Measurements from ENCODE around the gene PHKG2.

Gene PHKG2

GRCh38 chr16:30785126-30786106 is 37.2 kb downstream of the PHKG2 start:
- no peaks in the 10 kb centered on the region for H3K27me3 ChIP-seq (ENCODE audit: control insufficient read depth in 1 of 2, insufficient read depth in 2 of 2, low read length in 2 of 2)
- peak overlapping the region; percentile 55 to 64 for H3K9ac ChIP-seq (ENCODE audit: low read length in 2 of 2)
- H3K9me3 ChIP-seq (ENCODE audit: control insufficient read depth in 2 of 2, low read length in 2 of 2): no peaks in the 10 kb centered on the region
- H3K36me3 ChIP-seq (ENCODE audit: control insufficient read depth in 2 of 2, insufficient read depth in 2 of 2, low read length in 2 of 2): peaks cover 13 to 26% of the 10 kb centered on the region in 2 donors
- peaks cover 19% of the 10 kb centered on the region for H3K4me1 ChIP-seq (ENCODE audit: control insufficient read depth, insufficient read depth, low read length)
- no peak overlapping the region for H3K27ac ChIP-seq (ENCODE audit: low read length)
- H3K4me3 ChIP-seq (ENCODE audit: low read length in 2 of 2): peak overlapping the region; percentile 72 to 91

- H3K9me3 ChIP-seq (ENCODE audit: control insufficient read depth in 2 of 2, low read length in 2 of 2): no peaks in the 10 kb centered on the region
- H3K27ac ChIP-seq (ENCODE audit: low read length): peak overlapping the region; percentile 24
- peak overlapping the region; percentile 91 to 96 for H3K4me3 ChIP-seq (ENCODE audit: low read length in 2 of 2)
- no peaks in the 10 kb centered on the region for H3K27me3 ChIP-seq (ENCODE audit: control insufficient read depth in 1 of 2, insufficient read depth in 2 of 2, low read length in 2 of 2)
- peaks cover 10 to 22% of the 10 kb centered on the region in 2 donors for H3K36me3 ChIP-seq (ENCODE audit: control insufficient read depth in 2 of 2, insufficient read depth in 2 of 2, low read length in 2 of 2)
- H3K9ac ChIP-seq (ENCODE audit: low read length in 2 of 2): peak overlapping the region; percentile 55 to 90
- peaks cover 19% of the 10 kb centered on the region for H3K4me1 ChIP-seq (ENCODE audit: control insufficient read depth, insufficient read depth, low read length)
These were observed 38.1 kb downstream of the PHKG2 start for GRCh38 chr16:30786115-30786935.

- Histone ChIP-seq H3K9ac (ENCODE audit: low read length in 2 of 2) (peak within 1 kb of the TSS; percentile 86 to 90), H3K36me3 (ENCODE audit: control insufficient read depth in 2 of 2, insufficient read depth in 2 of 2, low read length in 2 of 2) (peaks cover 7 to 15% of the 10 kb centered on the region in 2 donors), H3K27me3 (ENCODE audit: control insufficient read depth in 1 of 2, insufficient read depth in 2 of 2, low read length in 2 of 2) (no peaks in the 10 kb centered on the region), H3K9me3 (ENCODE audit: control insufficient read depth in 2 of 2, low read length in 2 of 2) (no peaks in the 10 kb centered on the region), H3K4me3 (ENCODE audit: low read length in 2 of 2) (peak within 1 kb of the TSS; percentile 91 to 96), H3K4me1 (ENCODE audit: control insufficient read depth, insufficient read depth, low read length) (peaks cover 19% of the 10 kb centered on the region), H3K27ac (ENCODE audit: low read length) (peak within 1 kb of the TSS; percentile 71)
These were observed 38.8 kb downstream of the PHKG2 start, which contains the start of gene ZNF629 for GRCh38 chr16:30786936-30787612. ZNF629 (minus strand) TSS chr16:30787205; CDS start chr16:30784482, 2,723 bp downstream.

- peaks cover 19% of the 10 kb centered on the region for H3K4me1 ChIP-seq (ENCODE audit: control insufficient read depth, insufficient read depth, low read length)
- H3K9me3 ChIP-seq (ENCODE audit: control insufficient read depth in 2 of 2, low read length in 2 of 2): no peaks in the 10 kb centered on the region
- H3K4me3 ChIP-seq (ENCODE audit: low read length in 2 of 2): peak overlapping the region; percentile 91 to 96
- H3K36me3 ChIP-seq (ENCODE audit: control insufficient read depth in 2 of 2, insufficient read depth in 2 of 2, low read length in 2 of 2): peaks cover 6 to 9% of the 10 kb centered on the region in 2 donors
- peak overlapping the region; percentile 86 to 90 for H3K9ac ChIP-seq (ENCODE audit: low read length in 2 of 2)
- H3K27ac ChIP-seq (ENCODE audit: low read length): peak overlapping the region; percentile 71
- no peaks in the 10 kb centered on the region for H3K27me3 ChIP-seq (ENCODE audit: control insufficient read depth in 1 of 2, insufficient read depth in 2 of 2, low read length in 2 of 2)
These were observed 39.6 kb downstream of the PHKG2 start for GRCh38 chr16:30787613-30788378.

- H3K27me3 ChIP-seq (ENCODE audit: control insufficient read depth in 1 of 2, insufficient read depth in 2 of 2, low read length in 2 of 2): no peaks in the 10 kb centered on the region
These were observed 45.4 kb downstream of the PHKG2 start for GRCh38 chr16:30793508-30794069.

GRCh38 chr16:30794634-30795033 is 46.4 kb downstream of the PHKG2 start:
- H3K9ac ChIP-seq (ENCODE audit: low read length in 2 of 2): no peak overlapping the region
- H3K27me3 ChIP-seq (ENCODE audit: control insufficient read depth in 1 of 2, insufficient read depth in 2 of 2, low read length in 2 of 2): no peaks in the 10 kb centered on the region

More at GRCh38 chr16:30793508-30794069, 45.4 kb downstream of the PHKG2 start:
- no peak overlapping the region for H3K4me3 ChIP-seq (ENCODE audit: low read length in 2 of 2)
- no peaks in the 10 kb centered on the region for H3K36me3 ChIP-seq (ENCODE audit: control insufficient read depth in 2 of 2, insufficient read depth in 2 of 2, low read length in 2 of 2)
- no peak overlapping the region for H3K27ac ChIP-seq (ENCODE audit: low read length)
- H3K9me3 ChIP-seq (ENCODE audit: control insufficient read depth in 2 of 2, low read length in 2 of 2): no peaks in the 10 kb centered on the region
- H3K4me1 ChIP-seq (ENCODE audit: control insufficient read depth, insufficient read depth, low read length): no peaks in the 10 kb centered on the region
- no peak overlapping the region for H3K9ac ChIP-seq (ENCODE audit: low read length in 2 of 2)

GRCh38 chr16:30797670-30798309 is 49.6 kb downstream of the PHKG2 start:
- no peak overlapping the region for H3K9ac ChIP-seq (ENCODE audit: low read length in 2 of 2)
- no peak overlapping the region for H3K4me3 ChIP-seq (ENCODE audit: low read length in 2 of 2)
- no peaks in the 10 kb centered on the region for H3K36me3 ChIP-seq (ENCODE audit: control insufficient read depth in 2 of 2, insufficient read depth in 2 of 2, low read length in 2 of 2)
- no peaks in the 10 kb centered on the region for H3K27me3 ChIP-seq (ENCODE audit: control insufficient read depth in 1 of 2, insufficient read depth in 2 of 2, low read length in 2 of 2)
- no peaks in the 10 kb centered on the region for H3K4me1 ChIP-seq (ENCODE audit: control insufficient read depth, insufficient read depth, low read length)
- H3K9me3 ChIP-seq (ENCODE audit: control insufficient read depth in 2 of 2, low read length in 2 of 2): no peaks in the 10 kb centered on the region
- H3K27ac ChIP-seq (ENCODE audit: low read length): no peak overlapping the region

More at GRCh38 chr16:30794634-30795033, 46.4 kb downstream of the PHKG2 start:
- Histone ChIP-seq H3K27ac (ENCODE audit: low read length) (no peak overlapping the region), H3K4me1 (ENCODE audit: control insufficient read depth, insufficient read depth, low read length) (no peaks in the 10 kb centered on the region), H3K36me3 (ENCODE audit: control insufficient read depth in 2 of 2, insufficient read depth in 2 of 2, low read length in 2 of 2) (no peaks in the 10 kb centered on the region), H3K4me3 (ENCODE audit: low read length in 2 of 2) (no peak overlapping the region), H3K9me3 (ENCODE audit: control insufficient read depth in 2 of 2, low read length in 2 of 2) (no peaks in the 10 kb centered on the region)
